ENCODE results near the gene CDH4.

GRCh38 chr20:61694682-61695081 lies 442.6 kb downstream of the CDH4 start:
- TF ChIP-seq CTCF (optimal IDR thresholded peaks at IDR 0.05 in 1 of 3, IDR thresholded peaks at IDR 0.05 in 1 of 3, conservative IDR thresholded peaks at IDR 0.05 in 1 of 3; ENCODE audit: extremely low read depth in 1 of 3, insufficient read depth in 2 of 3, low read length in 3 of 3), result no peak
- no peak for TF ChIP-seq EZH2 (IDR thresholded peaks at IDR 0.05; ENCODE audit: low read length)

Measured in keratinocyte (primary cell).